ENCODE results near the gene NOX3.

DNA sequence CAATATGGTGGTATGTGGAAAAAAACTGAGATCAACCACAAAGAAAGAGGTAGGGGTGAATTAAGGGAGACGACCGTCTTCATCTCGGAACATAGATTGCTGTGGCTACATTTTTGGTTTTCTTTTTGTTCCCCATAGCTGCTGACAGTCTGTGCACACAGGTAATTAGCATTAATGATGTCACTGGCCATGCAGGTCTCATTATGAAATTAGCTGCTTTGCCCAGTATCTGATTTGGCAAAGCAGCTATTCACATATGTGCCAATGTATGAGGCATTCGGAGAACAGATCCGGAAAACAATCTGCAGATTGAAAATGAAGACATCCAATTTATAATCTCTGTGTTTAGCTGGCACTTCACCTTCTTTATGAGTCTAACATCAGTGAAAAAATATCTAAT is 13.1 kb downstream of the NOX3 start:
- no peak for TF ChIP-seq EZH2 (IDR thresholded peaks at IDR 0.05)
- TF ChIP-seq POLR2AphosphoS5 (IDR thresholded peaks at IDR 0.05; ENCODE audit: borderline replicate concordance, low read depth, low read length) = no peak
